Astrocyte (in vitro differentiated cells and primary cell): ENCODE measurements around the gene RDH5. TPM values are rescaled to one million over a fixed set of nuclear protein-coding genes. Genes with fewer than 3 reads are reported as not detected.

Experiments used
- DNase-seq: peaks from one replicate; pipeline ENCODE4 v3.0.0-alpha.2; 2010; ENCODE audit warnings: low read depth
- FAIRE-seq: peaks from 2 replicates; lab custom pipeline; 2011; peaks lifted over from hg19 to GRCh38; lab: Jason Lieb, UNC
- H2AFZ ChIP-seq: 2 replicates; pipeline ENCODE4 v1.6.0; 2012; ENCODE audit warnings: low read depth, low read length, inconsistent platforms
- H3K27ac ChIP-seq: 2 replicates; pipeline ENCODE4 v1.5.1; 2011; ENCODE audit warnings: low read depth, low read length, inconsistent platforms
- H3K27me3 ChIP-seq: 2 replicates; pipeline ENCODE4 v1.6.0; 2011; ENCODE audit warnings: low read length, inconsistent platforms; ENCODE audit not compliant: insufficient read depth
- H3K36me3 ChIP-seq: 2 replicates; pipeline ENCODE4 v1.5.1; 2011; ENCODE audit warnings: low read length, inconsistent platforms; ENCODE audit not compliant: insufficient read depth
- H3K4me1 ChIP-seq: 2 replicates; pipeline ENCODE4 v1.5.1; 2011; ENCODE audit warnings: low read length, inconsistent platforms; ENCODE audit not compliant: insufficient read depth
- H3K4me2 ChIP-seq: 2 replicates; pipeline ENCODE4 v1.6.0; 2012; ENCODE audit warnings: low read length, inconsistent platforms
- H3K4me3 ChIP-seq: 2 replicates; pipeline ENCODE4 v1.5.1; 2011; ENCODE audit warnings: low read depth, mild to moderate bottlenecking, low read length, inconsistent platforms; ENCODE audit not compliant: insufficient read depth
- H3K79me2 ChIP-seq: 2 replicates; pipeline ENCODE4 v1.6.0; 2012; ENCODE audit warnings: mild to moderate bottlenecking, low read length, inconsistent platforms; ENCODE audit not compliant: insufficient read depth
- H3K9ac ChIP-seq: 2 replicates; pipeline ENCODE4 v1.6.0; 2012; ENCODE audit warnings: mild to moderate bottlenecking, low read length, inconsistent platforms
- H3K9me3 ChIP-seq: 2 replicates; pipeline ENCODE4 v1.5.1; 2012; ENCODE audit warnings: low read depth, mild to moderate bottlenecking, low read length, inconsistent platforms; ENCODE audit not compliant: insufficient read depth
- H4K20me1 ChIP-seq: 2 replicates; pipeline ENCODE4 v1.6.0; 2012; ENCODE audit warnings: low read length, inconsistent platforms; ENCODE audit not compliant: insufficient read depth
- H3K27ac Mint-ChIP-seq: one replicate; pipeline ENCODE4 v1.8.0; 2021; ENCODE audit warnings: mild to moderate bottlenecking, mixed read lengths; ENCODE audit not compliant: unreplicated experiment
- H3K27me3 Mint-ChIP-seq: one replicate; pipeline ENCODE4 v1.8.0; 2021; ENCODE audit warnings: low read depth, mixed read lengths; ENCODE audit not compliant: unreplicated experiment
- H3K36me3 Mint-ChIP-seq: one replicate; pipeline ENCODE4 v1.8.0; 2021; ENCODE audit warnings: low read depth, mixed read lengths; ENCODE audit not compliant: unreplicated experiment
- H3K4me1 Mint-ChIP-seq: one replicate; pipeline ENCODE4 v1.8.0; 2021; ENCODE audit warnings: low read depth, mixed read lengths; ENCODE audit not compliant: unreplicated experiment
- H3K4me3 Mint-ChIP-seq: one replicate; pipeline ENCODE4 v1.8.0; 2021; ENCODE audit warnings: mild to moderate bottlenecking, moderate library complexity, mixed read lengths; ENCODE audit not compliant: unreplicated experiment
- H3K9me3 Mint-ChIP-seq: one replicate; pipeline ENCODE4 v1.8.0; 2021; ENCODE audit warnings: mild to moderate bottlenecking, mixed read lengths; ENCODE audit not compliant: unreplicated experiment
- CTCF ChIP-seq: IDR thresholded peaks from 2 replicates; pipeline ENCODE4 v1.5.1; 2011; ENCODE audit warnings: low read depth, mild to moderate bottlenecking, inconsistent platforms, low read length, moderate library complexity; ENCODE audit not compliant: insufficient read depth
- EZH2 ChIP-seq: IDR thresholded peaks from 2 replicates; pipeline ENCODE4 v1.6.1; 2012; ENCODE audit warnings: mild to moderate bottlenecking, low read length, inconsistent platforms; ENCODE audit not compliant: insufficient read depth
- total RNA-seq: library from RNA; stranded (reverse); gene quantifications from 2 replicates; pipeline ENCODE4 v1.2.1, GENCODE V29; 2021

RDH5 gene
- total RNA-seq, 1 donor from 2014 or later = 2.1 TPM

GRCh38 chr12:55712700-55713415 lies 7.3 kb upstream of the RDH5 start:
- Histone ChIP-seq H3K4me1 (peaks cover 37% of the 10 kb centered on the region), H3K27me3 (peaks cover 3% of the 10 kb centered on the region), H3K4me2 (no peak overlapping the region), H3K27ac (no peak overlapping the region), H4K20me1 (no peaks in the 10 kb centered on the region), H3K4me3 (no peak overlapping the region), H3K79me2 (no peaks in the 10 kb centered on the region), H3K9me3 (no peaks in the 10 kb centered on the region), H3K9ac (no peak overlapping the region), H3K36me3 (no peaks in the 10 kb centered on the region), H2AFZ (no peak overlapping the region)
- Mint-ChIP-seq H3K9me3 (no peaks in the 10 kb centered on the region), H3K36me3 (no peaks in the 10 kb centered on the region), H3K4me3 (no peak overlapping the region), H3K27ac (no peak overlapping the region), H3K27me3 (peaks cover 31% of the 10 kb centered on the region), H3K4me1 (peaks cover 30% of the 10 kb centered on the region)
- DNase-seq (no peak), FAIRE-seq (no peak)
- TF ChIP-seq CTCF (no peak), EZH2 (no peak)

- Histone ChIP-seq H3K4me3 (no peak overlapping the region), H3K27ac (peak overlapping the region; percentile 55), H3K79me2 (no peaks in the 10 kb centered on the region), H3K9me3 (no peaks in the 10 kb centered on the region), H3K4me2 (peak overlapping the region; percentile 61), H2AFZ (no peak overlapping the region), H3K9ac (no peak overlapping the region), H4K20me1 (no peaks in the 10 kb centered on the region), H3K27me3 (peaks cover 3% of the 10 kb centered on the region), H3K4me1 (peaks cover 46% of the 10 kb centered on the region), H3K36me3 (no peaks in the 10 kb centered on the region)
- Mint-ChIP-seq H3K4me3 (no peak overlapping the region), H3K27me3 (peaks cover 26% of the 10 kb centered on the region), H3K9me3 (no peaks in the 10 kb centered on the region), H3K36me3 (no peaks in the 10 kb centered on the region), H3K4me1 (peaks cover 33% of the 10 kb centered on the region), H3K27ac (no peak overlapping the region)
- FAIRE-seq = peak; percentile 66
- TF ChIP-seq CTCF = no peak
- TF ChIP-seq EZH2 = no peak
- peak; percentile 87 for DNase-seq
Observed at GRCh38 chr12:55713721-55714120, 6.5 kb upstream of the RDH5 start.

GRCh38 chr12:55715169-55715764 lies 4.9 kb upstream of the RDH5 start:
- H3K27me3 ChIP-seq = no peaks in the 10 kb centered on the region
- no peaks in the 10 kb centered on the region for H3K36me3 Mint-ChIP-seq
- H2AFZ ChIP-seq = peak overlapping the region; percentile 94
- H3K27ac ChIP-seq = peak overlapping the region; percentile 92
- H3K4me3 Mint-ChIP-seq = peak overlapping the region; percentile 84
- peaks cover 18% of the 10 kb centered on the region for H3K27me3 Mint-ChIP-seq
- H3K9me3 ChIP-seq = no peaks in the 10 kb centered on the region
- peak overlapping the region; percentile 88 for H3K9ac ChIP-seq
- FAIRE-seq = no peak
- H3K36me3 ChIP-seq = no peaks in the 10 kb centered on the region
- peak; percentile 49 for DNase-seq
- H3K27ac Mint-ChIP-seq = no peak overlapping the region
- H3K4me1 ChIP-seq = peaks cover 61% of the 10 kb centered on the region
- H3K9me3 Mint-ChIP-seq = no peaks in the 10 kb centered on the region
- peaks cover 40% of the 10 kb centered on the region for H3K4me1 Mint-ChIP-seq
- no peaks in the 10 kb centered on the region for H4K20me1 ChIP-seq
- H3K79me2 ChIP-seq = no peaks in the 10 kb centered on the region
- peak overlapping the region; percentile 87 for H3K4me2 ChIP-seq
- TF ChIP-seq CTCF (no peak), EZH2 (no peak)
- peak overlapping the region; percentile 78 for H3K4me3 ChIP-seq
